Effector memory CD4-positive, alpha-beta T cell (primary cell): ENCODE data around the gene CANT1.

ENCODE experiments used
- DNase-seq, 3 donors: peaks; one replicate each; pipeline ENCODE4 v3.0.0-alpha.2; 2020
- H3K27ac ChIP-seq: 2 replicates; pipeline ENCODE4 v1.7.0; 2013; ENCODE audit warnings: mild to moderate bottlenecking, low read length, moderate library complexity; ENCODE audit not compliant: insufficient read depth, poor library complexity, severe bottlenecking
- H3K27me3 ChIP-seq: replicated peaks from 2 replicates; pipeline ENCODE4 v1.7.0; 2013; ENCODE audit warnings: mild to moderate bottlenecking, low read length; ENCODE audit not compliant: insufficient read depth, control insufficient read depth, poor library complexity, severe bottlenecking
- H3K36me3 ChIP-seq: 2 replicates; pipeline ENCODE4 v1.7.0; 2013; ENCODE audit warnings: mild to moderate bottlenecking, low read length, moderate library complexity; ENCODE audit not compliant: control insufficient read depth, insufficient read depth
- H3K4me1 ChIP-seq: 2 replicates; pipeline ENCODE4 v1.7.0; 2013; ENCODE audit warnings: low read length, mild to moderate bottlenecking; ENCODE audit not compliant: control insufficient read depth, insufficient read depth, poor library complexity, severe bottlenecking
- H3K4me3 ChIP-seq: 2 replicates; pipeline ENCODE4 v1.7.0; 2013; ENCODE audit warnings: low read length, low read depth, mild to moderate bottlenecking; ENCODE audit not compliant: insufficient read depth, poor library complexity, severe bottlenecking
- H3K9me3 ChIP-seq: 2 replicates; pipeline ENCODE4 v1.7.0; 2013; ENCODE audit warnings: mild to moderate bottlenecking, low read length, moderate library complexity; ENCODE audit not compliant: control insufficient read depth

The CANT1 gene

GRCh38 chr17:78957128-78957527, 52.4 kb downstream of the CANT1 start:
- H3K36me3 ChIP-seq, result no peaks in the 10 kb centered on the region
- H3K4me3 ChIP-seq, result no peak overlapping the region
- H3K9me3 ChIP-seq, result no peaks in the 10 kb centered on the region
- H3K27me3 ChIP-seq, result no peaks in the 10 kb centered on the region
- H3K4me1 ChIP-seq, result no peaks in the 10 kb centered on the region
- H3K27ac ChIP-seq, result no peak overlapping the region
- DNase-seq, result no peak

GRCh38 chr17:78956254-78956653, 53.3 kb downstream of the CANT1 start:
- Histone ChIP-seq H3K27me3 (no peaks in the 10 kb centered on the region), H3K4me3 (no peak overlapping the region), H3K9me3 (no peaks in the 10 kb centered on the region), H3K36me3 (no peaks in the 10 kb centered on the region), H3K27ac (no peak overlapping the region), H3K4me1 (no peaks in the 10 kb centered on the region)
- no peak for DNase-seq

DNA sequence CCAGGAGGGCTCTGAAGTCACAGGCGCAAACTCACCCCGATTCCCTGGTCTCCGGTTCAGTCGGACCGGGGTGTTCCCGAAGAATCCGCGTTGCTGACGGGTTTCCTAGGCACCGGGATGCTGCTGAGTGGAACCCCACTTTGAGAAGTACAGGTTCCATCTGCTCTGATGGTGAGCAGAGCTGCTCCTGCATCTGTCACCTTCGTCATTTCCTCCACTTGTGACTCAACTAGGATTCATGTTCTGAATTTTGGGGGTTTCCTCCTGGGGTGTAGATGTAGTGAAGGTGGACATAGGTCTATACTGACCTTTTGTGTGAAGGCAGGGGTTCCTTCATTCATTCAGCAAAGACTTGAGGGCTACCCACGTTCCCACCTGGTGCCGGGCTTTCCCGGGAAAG, 54.9 kb downstream of the CANT1 start:
- Histone ChIP-seq H3K36me3 (no peaks in the 10 kb centered on the region), H3K27me3 (no peaks in the 10 kb centered on the region), H3K9me3 (peaks cover 5% of the 10 kb centered on the region), H3K4me3 (no peak overlapping the region), H3K27ac (no peak overlapping the region), H3K4me1 (no peaks in the 10 kb centered on the region)
- DNase-seq, result no peak

DNA sequence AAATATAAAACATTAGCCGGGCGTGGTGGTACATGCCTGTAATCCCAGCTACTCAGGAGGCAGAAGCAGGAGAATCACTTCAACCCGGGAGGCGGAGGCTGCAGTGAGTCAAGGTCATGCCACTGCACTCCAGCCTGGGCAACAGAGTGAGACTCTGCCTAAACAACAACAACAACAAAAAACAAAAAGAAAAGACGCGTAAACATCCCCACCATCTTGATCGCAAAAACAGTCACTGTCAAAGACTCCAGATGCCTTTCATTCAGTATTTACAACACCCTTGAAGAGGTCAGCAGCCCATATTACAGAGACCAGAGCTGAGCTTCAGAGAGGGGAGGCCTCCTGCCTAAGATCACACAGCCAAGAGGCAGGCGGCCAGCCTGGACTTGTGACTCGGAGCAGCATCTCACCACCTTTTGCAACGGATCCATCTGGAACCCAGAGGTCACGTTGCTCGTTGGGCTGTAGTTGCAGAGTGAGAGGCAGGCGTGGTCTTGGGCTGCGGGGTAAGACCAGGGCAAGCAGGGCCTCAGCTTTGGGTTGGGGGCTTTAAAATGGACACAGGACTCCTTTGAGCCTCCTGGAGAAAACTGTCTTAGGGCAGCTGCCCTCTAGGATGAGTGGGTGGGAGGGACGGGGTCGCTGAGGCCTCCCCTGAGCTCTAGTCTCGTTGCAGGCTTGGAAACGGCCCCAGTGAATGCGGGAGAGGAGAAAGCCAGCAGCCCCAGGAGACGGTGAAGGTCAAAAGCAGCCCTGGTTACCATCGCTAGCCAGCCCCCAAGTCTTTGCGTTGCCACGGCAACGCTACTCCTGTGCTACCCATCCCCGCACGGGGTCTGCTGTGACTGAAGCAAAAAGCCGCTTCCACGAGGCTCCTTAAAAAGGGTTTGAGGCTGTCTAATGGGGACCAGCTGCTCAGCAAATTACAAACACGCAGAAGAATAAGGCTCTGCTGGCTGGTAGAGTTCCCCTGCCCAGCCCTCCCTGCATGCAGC, 55.9 kb downstream of the CANT1 start:
- H3K4me1 ChIP-seq, result no peaks in the 10 kb centered on the region
- no peak for DNase-seq
- H3K36me3 ChIP-seq, result no peaks in the 10 kb centered on the region
- no peaks in the 10 kb centered on the region for H3K27me3 ChIP-seq
- H3K27ac ChIP-seq, result no peak overlapping the region
- peaks cover 5% of the 10 kb centered on the region for H3K9me3 ChIP-seq
- no peak overlapping the region for H3K4me3 ChIP-seq

DNA sequence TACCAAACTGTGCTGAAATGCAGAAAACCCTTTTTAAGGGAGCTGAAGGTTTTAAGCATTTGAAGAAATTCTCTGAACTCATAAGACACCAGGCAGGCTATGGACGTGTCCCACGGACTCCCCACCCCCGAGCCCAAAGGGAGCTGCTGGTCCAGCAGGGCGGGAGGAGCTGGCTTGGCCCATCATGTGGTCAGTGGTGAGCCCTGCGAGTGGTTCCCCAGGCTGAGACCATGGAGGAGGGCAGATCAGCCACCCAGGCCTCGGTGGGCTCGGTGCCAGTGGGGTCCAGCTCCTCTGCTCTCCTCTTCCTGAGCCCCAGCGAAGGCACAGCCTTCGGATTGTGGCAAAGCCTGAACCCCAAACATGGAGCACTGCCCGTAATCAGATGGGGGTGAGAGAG, 56.9 kb downstream of the CANT1 start:
- H3K27me3 ChIP-seq, result no peaks in the 10 kb centered on the region
- DNase-seq, result no peak

GRCh38 chr17:78951967-78952551, 57.5 kb downstream of the CANT1 start:
- peaks cover 5% of the 10 kb centered on the region for H3K9me3 ChIP-seq

More for the DNA sequence above, 56.9 kb downstream of the CANT1 start:
- H3K9me3 ChIP-seq, result peaks cover 5% of the 10 kb centered on the region
- no peaks in the 10 kb centered on the region for H3K4me1 ChIP-seq
- no peak overlapping the region for H3K4me3 ChIP-seq
- H3K27ac ChIP-seq, result no peak overlapping the region
- H3K36me3 ChIP-seq, result no peaks in the 10 kb centered on the region

GRCh38 chr17:78950870-78951269, 58.7 kb downstream of the CANT1 start:
- no peaks in the 10 kb centered on the region for H3K4me1 ChIP-seq
- no peaks in the 10 kb centered on the region for H3K36me3 ChIP-seq
- no peak overlapping the region for H3K27ac ChIP-seq
- peaks cover 5% of the 10 kb centered on the region for H3K9me3 ChIP-seq
- DNase-seq, result no peak
- no peaks in the 10 kb centered on the region for H3K27me3 ChIP-seq
- no peak overlapping the region for H3K4me3 ChIP-seq

More at GRCh38 chr17:78951967-78952551, 57.5 kb downstream of the CANT1 start:
- Histone ChIP-seq H3K4me3 (no peak overlapping the region), H3K27me3 (no peaks in the 10 kb centered on the region), H3K36me3 (no peaks in the 10 kb centered on the region), H3K27ac (no peak overlapping the region), H3K4me1 (no peaks in the 10 kb centered on the region)
- DNase-seq, result no peak

DNA sequence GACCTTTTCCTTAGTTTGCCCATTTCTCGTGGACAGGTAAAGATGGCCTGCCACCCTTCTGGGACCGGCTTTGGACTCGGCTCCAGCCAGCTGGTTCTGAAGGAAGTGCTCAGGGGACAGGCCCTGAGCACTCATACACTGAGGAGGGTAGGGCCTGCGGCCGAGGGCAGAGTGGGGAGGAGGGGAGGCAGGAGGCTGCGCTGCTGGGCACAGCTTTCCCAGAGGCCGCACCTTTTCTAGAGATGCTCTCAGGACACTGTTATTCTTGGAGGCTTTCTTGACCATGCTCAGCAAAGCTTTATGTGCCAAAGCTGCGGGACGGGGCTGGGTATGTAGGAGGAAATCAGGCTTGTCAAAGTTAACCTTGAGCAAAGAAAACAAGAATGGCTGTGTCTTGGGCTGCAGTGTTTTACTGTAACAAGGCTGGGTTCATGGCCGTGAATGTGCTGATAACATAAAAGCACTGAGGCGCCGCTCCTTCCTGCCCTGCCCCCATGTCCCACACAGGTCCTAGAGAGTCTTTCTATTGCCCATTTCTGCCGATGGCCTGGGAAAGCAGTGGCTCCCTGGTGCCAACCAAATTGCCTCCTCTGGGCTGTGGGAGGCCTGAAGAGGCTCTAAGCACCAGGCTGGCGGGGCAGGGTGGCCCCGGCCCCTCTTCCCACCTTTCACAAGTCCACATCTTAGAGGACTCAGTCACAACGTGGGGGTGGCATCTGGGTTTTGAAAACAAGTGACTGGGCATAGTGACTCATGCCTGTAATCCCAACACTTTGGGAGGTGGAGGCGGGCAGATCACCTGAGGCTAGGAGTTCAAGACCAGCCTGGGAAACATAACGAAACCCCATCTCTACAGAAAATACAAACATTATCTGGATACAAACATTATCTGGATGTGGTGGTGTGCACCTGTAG, 62.1 kb downstream of the CANT1 start:
- Histone ChIP-seq H3K36me3 (no peaks in the 10 kb centered on the region), H3K27ac (no peak overlapping the region), H3K4me1 (no peaks in the 10 kb centered on the region), H3K9me3 (peaks cover 5% of the 10 kb centered on the region), H3K4me3 (no peak overlapping the region), H3K27me3 (no peaks in the 10 kb centered on the region)
- no peak for DNase-seq

DNA sequence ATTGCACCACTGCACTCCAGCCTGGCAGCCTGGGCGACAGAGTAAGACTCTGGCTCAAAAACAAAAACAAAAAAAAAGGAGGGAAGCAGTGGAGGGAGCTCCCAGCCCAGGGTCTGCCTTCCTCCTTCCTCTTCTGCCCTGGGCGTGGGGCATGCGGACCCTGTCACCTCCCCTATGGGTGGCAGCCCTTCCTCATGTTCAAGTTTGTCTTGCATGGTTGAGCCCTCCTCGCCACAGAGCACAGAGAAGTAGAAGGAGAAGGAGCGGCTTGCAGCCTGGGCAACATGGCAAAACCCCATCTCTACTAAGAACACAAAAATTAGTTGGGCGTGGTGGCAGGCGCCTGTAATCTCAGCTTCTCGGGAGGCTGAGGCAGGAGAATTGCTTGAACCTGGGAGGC, 62.9 kb downstream of the CANT1 start:
- no peaks in the 10 kb centered on the region for H3K27me3 ChIP-seq
- no peak overlapping the region for H3K27ac ChIP-seq
- no peak for DNase-seq

More for the DNA sequence above, 62.9 kb downstream of the CANT1 start:
- Histone ChIP-seq H3K4me3 (no peak overlapping the region), H3K9me3 (peaks cover 5% of the 10 kb centered on the region), H3K36me3 (no peaks in the 10 kb centered on the region), H3K4me1 (no peaks in the 10 kb centered on the region)
